ENCODE data around the gene GAK.

Gene GAK

GRCh38 chr4:917466-917865 lies 14.7 kb downstream of the GAK start:
- no peaks in the 10 kb centered on the region for H3K27me3 ChIP-seq (ENCODE audit: low read length)
- TF ChIP-seq EZH2phosphoT487 (conservative IDR thresholded peaks at IDR 0.05; ENCODE audit: low read length) (no peak), CTCF (IDR thresholded peaks at IDR 0.05; ENCODE audit: insufficient read depth, low read length, poor library complexity, severe bottlenecking) (no peak)
- H3F3A ChIP-seq (ENCODE audit: insufficient read depth): peaks cover 2% of the 10 kb centered on the region; the same call in 1 of the 2 replicates
- H3K9ac ChIP-seq (ENCODE audit: low read length): no peak overlapping the region
- H3K79me2 ChIP-seq (ENCODE audit: insufficient read depth, low read length): peaks cover 82% of the 10 kb centered on the region
- H3K4me2 ChIP-seq (ENCODE audit: low read depth, low read length, poor library complexity, severe bottlenecking): no peak overlapping the region
- H3K9me3 ChIP-seq (ENCODE audit: insufficient read depth, low read length): no peaks in the 10 kb centered on the region; the same call in 1 of the 2 replicates
- H4K20me1 ChIP-seq (ENCODE audit: low read depth, low read length): peaks cover 7% of the 10 kb centered on the region; the same call in 1 of the 2 replicates
- H3K36me3 ChIP-seq (ENCODE audit: low read length): no peaks in the 10 kb centered on the region
- H2AFZ ChIP-seq (ENCODE audit: low read depth, low read length, severe bottlenecking): no peak overlapping the region
- H3K27ac ChIP-seq (ENCODE audit: low read depth, low read length): no peak overlapping the region
- H3K4me3 ChIP-seq (ENCODE audit: insufficient read depth, low read length, poor library complexity, severe bottlenecking): no peak overlapping the region
- H3K9me2 ChIP-seq (replicated peaks; ENCODE audit: insufficient read depth, low read length): no peaks in the 10 kb centered on the region

GRCh38 chr4:915595-915994 lies 16.5 kb downstream of the GAK start:
- Histone ChIP-seq H3K36me3 (ENCODE audit: low read length) (no peaks in the 10 kb centered on the region), H2AFZ (ENCODE audit: low read depth, low read length, severe bottlenecking) (no peak overlapping the region), H3K9me3 (ENCODE audit: insufficient read depth, low read length) (no peaks in the 10 kb centered on the region; the same call in 1 of the 2 replicates), H4K20me1 (ENCODE audit: low read depth, low read length) (peaks cover 7% of the 10 kb centered on the region; the same call in 1 of the 2 replicates), H3K4me2 (ENCODE audit: low read depth, low read length, poor library complexity, severe bottlenecking) (peak overlapping the region; percentile 38), H3K79me2 (ENCODE audit: insufficient read depth, low read length) (peaks cover 69% of the 10 kb centered on the region), H3K9ac (ENCODE audit: low read length) (no peak overlapping the region), H3K27me3 (ENCODE audit: low read length) (no peaks in the 10 kb centered on the region), H3K4me3 (ENCODE audit: insufficient read depth, low read length, poor library complexity, severe bottlenecking) (no peak overlapping the region), H3F3A (ENCODE audit: insufficient read depth) (no peaks in the 10 kb centered on the region), H3K9me2 (replicated peaks; ENCODE audit: insufficient read depth, low read length) (no peaks in the 10 kb centered on the region), H3K27ac (ENCODE audit: low read depth, low read length) (no peak overlapping the region)
- TF ChIP-seq EZH2phosphoT487 (conservative IDR thresholded peaks at IDR 0.05; ENCODE audit: low read length) (no peak), CTCF (IDR thresholded peaks at IDR 0.05; ENCODE audit: insufficient read depth, low read length, poor library complexity, severe bottlenecking) (no peak)

GRCh38 chr4:915041-915474 lies 17.1 kb downstream of the GAK start:
- Histone ChIP-seq H4K20me1 (ENCODE audit: low read depth, low read length) (peaks cover 7% of the 10 kb centered on the region; the same call in 1 of the 2 replicates), H3K4me3 (ENCODE audit: insufficient read depth, low read length, poor library complexity, severe bottlenecking) (no peak overlapping the region), H3K9ac (ENCODE audit: low read length) (no peak overlapping the region), H3F3A (ENCODE audit: insufficient read depth) (no peaks in the 10 kb centered on the region), H3K9me3 (ENCODE audit: insufficient read depth, low read length) (no peaks in the 10 kb centered on the region; the same call in 1 of the 2 replicates), H3K27ac (ENCODE audit: low read depth, low read length) (no peak overlapping the region), H3K79me2 (ENCODE audit: insufficient read depth, low read length) (peaks cover 64% of the 10 kb centered on the region), H3K36me3 (ENCODE audit: low read length) (no peaks in the 10 kb centered on the region), H3K9me2 (replicated peaks; ENCODE audit: insufficient read depth, low read length) (no peaks in the 10 kb centered on the region), H2AFZ (ENCODE audit: low read depth, low read length, severe bottlenecking) (no peak overlapping the region), H3K4me2 (ENCODE audit: low read depth, low read length, poor library complexity, severe bottlenecking) (peak overlapping the region; percentile 38), H3K27me3 (ENCODE audit: low read length) (no peaks in the 10 kb centered on the region)
- TF ChIP-seq CTCF (IDR thresholded peaks at IDR 0.05; ENCODE audit: insufficient read depth, low read length, poor library complexity, severe bottlenecking): no peak
- no peak for TF ChIP-seq EZH2phosphoT487 (conservative IDR thresholded peaks at IDR 0.05; ENCODE audit: low read length)

Measured in SU-DHL-6 (cell line).